ENCODE data around the gene SLC15A5. TPM values are rescaled to one million over a fixed set of nuclear protein-coding genes. Genes with fewer than 3 reads are reported as not detected.

The SLC15A5 gene
- polyA plus RNA-seq, 1 of the 3 experiments (the other 2 are of a cell fraction) = not detected

DNA sequence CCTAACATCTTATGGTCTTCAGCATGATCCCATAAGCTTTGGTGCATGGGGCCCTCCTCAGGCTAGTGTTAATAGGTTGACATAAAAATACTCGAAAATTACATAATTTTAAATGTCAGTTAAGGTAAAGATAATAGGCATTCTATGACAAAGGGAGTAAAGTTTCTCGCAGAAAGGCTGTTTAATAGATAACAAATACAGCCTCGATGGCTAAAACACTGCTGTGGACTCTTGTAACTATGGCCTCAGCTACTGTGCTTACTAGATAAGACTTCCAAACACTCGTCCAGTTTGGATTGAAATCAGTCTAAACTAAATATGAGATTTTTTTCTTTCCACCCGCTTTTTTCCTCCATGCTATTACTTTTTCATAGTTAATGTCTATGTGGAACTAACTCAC, 46.8 kb upstream of the SLC15A5 start:
- CTCF ChIA-PET = no interaction called here
- H3F3A ChIP-seq (replicated peaks; ENCODE audit: insufficient read depth) = no peaks in the 10 kb centered on the region

DNA sequence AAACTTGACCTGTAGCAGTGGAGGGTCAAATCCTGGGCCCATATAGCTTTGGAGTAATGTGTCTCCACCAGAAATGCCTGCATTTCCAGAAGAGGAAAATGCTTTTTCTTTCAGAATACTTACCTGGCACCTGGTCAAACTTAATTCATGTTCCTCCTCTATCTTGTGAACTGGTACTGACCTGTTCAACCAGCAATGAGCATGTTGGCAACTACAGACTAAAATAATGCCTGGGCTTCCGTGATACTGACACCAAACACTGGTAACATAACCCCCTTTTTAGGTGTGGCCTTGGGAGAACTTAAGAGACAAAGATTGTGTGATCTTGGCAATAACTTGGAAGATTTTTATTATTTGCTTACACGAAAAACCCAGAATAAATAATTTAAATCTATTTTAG, 46.2 kb upstream of the SLC15A5 start:
- ChIA-PET CTCF (no interaction called here), POLR2A (no interaction called here)
- Histone ChIP-seq H3K9ac (no peak overlapping the region), H3K79me2 (ENCODE audit: insufficient read depth) (no peaks in the 10 kb centered on the region), H3K27ac (ENCODE audit: low read depth in 2 of 2, low read length in 1 of 2) (no peak overlapping the region), H3K36me3 (replicated peaks in 1 of 2; ENCODE audit: control insufficient read depth in 1 of 2, insufficient read depth in 2 of 2, low read length in 1 of 2) (no peaks in the 10 kb centered on the region), H3K9me2 (no peaks in the 10 kb centered on the region), H2AFZ (ENCODE audit: low read depth) (no peak overlapping the region), H3F3A (replicated peaks; ENCODE audit: insufficient read depth) (no peaks in the 10 kb centered on the region), H3K4me2 (no peak overlapping the region), H3K4me1 (ENCODE audit: control insufficient read depth in 1 of 2, insufficient read depth in 2 of 2, low read depth in 1 of 2, low read length in 1 of 2) (no peaks in the 10 kb centered on the region), H3K27me3 (ENCODE audit: insufficient read depth) (no peaks in the 10 kb centered on the region), H4K20me1 (ENCODE audit: insufficient read depth) (no peaks in the 10 kb centered on the region), H3K9me3 (no peaks in the 10 kb centered on the region), H3K4me3 (ENCODE audit: low read depth in 2 of 2, low read length in 1 of 2) (no peak overlapping the region)
- no peak for DNase-seq
- WGBS (ENCODE audit: low lambda C conversion rate) = 7% methylated on average over 2 of the region's 2 CpGs
- TF ChIP-seq SMC3 (IDR thresholded peaks at IDR 0.05; ENCODE audit: low read depth, low read length) = no peak
- no peak for TF ChIP-seq RCOR1 (IDR thresholded peaks at IDR 0.05; ENCODE audit: low read length)
- TF ChIP-seq YY1 (IDR thresholded peaks at IDR 0.05; ENCODE audit: low read depth) = no peak
- no peak for TF ChIP-seq GATA2 (CRISPR knock-in tag; IDR thresholded peaks at IDR 0.05)
- TF ChIP-seq, protein P1, sequence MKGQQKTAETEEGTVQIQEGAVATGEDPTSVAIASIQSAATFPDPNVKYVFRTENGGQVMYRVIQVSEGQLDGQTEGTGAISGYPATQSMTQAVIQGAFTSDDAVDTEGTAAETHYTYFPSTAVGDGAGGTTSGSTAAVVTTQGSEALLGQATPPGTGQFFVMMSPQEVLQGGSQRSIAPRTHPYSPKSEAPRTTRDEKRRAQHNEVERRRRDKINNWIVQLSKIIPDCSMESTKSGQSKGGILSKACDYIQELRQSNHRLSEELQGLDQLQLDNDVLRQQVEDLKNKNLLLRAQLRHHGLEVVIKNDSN (IDR thresholded peaks at IDR 0.05; ENCODE audit: borderline replicate concordance, low read depth) = no peak
- TF ChIP-seq RAD21 (IDR thresholded peaks at IDR 0.05; ENCODE audit: low read length) = no peak
- no peak for TF ChIP-seq GABPA (IDR thresholded peaks at IDR 0.05; ENCODE audit: low read depth)
- TF ChIP-seq SIN3A (IDR thresholded peaks at IDR 0.05; ENCODE audit: borderline replicate concordance, low read depth, low read length) = no peak
- no peak for TF ChIP-seq FOXM1 (IDR thresholded peaks at IDR 0.05; ENCODE audit: low read depth)
- no peak for TF ChIP-seq CHD2 (IDR thresholded peaks at IDR 0.05; ENCODE audit: low read length, partially characterized antibody)
- TF ChIP-seq, protein P2, sequence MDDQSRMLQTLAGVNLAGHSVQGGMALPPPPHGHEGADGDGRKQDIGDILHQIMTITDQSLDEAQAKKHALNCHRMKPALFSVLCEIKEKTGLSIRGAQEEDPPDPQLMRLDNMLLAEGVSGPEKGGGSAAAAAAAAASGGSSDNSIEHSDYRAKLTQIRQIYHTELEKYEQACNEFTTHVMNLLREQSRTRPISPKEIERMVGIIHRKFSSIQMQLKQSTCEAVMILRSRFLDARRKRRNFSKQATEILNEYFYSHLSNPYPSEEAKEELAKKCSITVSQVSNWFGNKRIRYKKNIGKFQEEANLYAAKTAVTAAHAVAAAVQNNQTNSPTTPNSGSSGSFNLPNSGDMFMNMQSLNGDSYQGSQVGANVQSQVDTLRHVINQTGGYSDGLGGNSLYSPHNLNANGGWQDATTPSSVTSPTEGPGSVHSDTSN (IDR thresholded peaks at IDR 0.05) = no peak
- TF ChIP-seq POLR2AphosphoS5 (IDR thresholded peaks at IDR 0.05; ENCODE audit: low read depth, low read length) = no peak
- no peak for TF ChIP-seq EZH2phosphoT487 (IDR thresholded peaks at IDR 0.05; ENCODE audit: borderline replicate concordance, low read depth)
- no peak for TF ChIP-seq MAX (IDR thresholded peaks at IDR 0.05; ENCODE audit: low read depth)
- TF ChIP-seq, protein P3, sequence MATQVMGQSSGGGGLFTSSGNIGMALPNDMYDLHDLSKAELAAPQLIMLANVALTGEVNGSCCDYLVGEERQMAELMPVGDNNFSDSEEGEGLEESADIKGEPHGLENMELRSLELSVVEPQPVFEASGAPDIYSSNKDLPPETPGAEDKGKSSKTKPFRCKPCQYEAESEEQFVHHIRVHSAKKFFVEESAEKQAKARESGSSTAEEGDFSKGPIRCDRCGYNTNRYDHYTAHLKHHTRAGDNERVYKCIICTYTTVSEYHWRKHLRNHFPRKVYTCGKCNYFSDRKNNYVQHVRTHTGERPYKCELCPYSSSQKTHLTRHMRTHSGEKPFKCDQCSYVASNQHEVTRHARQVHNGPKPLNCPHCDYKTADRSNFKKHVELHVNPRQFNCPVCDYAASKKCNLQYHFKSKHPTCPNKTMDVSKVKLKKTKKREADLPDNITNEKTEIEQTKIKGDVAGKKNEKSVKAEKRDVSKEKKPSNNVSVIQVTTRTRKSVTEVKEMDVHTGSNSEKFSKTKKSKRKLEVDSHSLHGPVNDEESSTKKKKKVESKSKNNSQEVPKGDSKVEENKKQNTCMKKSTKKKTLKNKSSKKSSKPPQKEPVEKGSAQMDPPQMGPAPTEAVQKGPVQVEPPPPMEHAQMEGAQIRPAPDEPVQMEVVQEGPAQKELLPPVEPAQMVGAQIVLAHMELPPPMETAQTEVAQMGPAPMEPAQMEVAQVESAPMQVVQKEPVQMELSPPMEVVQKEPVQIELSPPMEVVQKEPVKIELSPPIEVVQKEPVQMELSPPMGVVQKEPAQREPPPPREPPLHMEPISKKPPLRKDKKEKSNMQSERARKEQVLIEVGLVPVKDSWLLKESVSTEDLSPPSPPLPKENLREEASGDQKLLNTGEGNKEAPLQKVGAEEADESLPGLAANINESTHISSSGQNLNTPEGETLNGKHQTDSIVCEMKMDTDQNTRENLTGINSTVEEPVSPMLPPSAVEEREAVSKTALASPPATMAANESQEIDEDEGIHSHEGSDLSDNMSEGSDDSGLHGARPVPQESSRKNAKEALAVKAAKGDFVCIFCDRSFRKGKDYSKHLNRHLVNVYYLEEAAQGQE (IDR thresholded peaks at IDR 0.05; ENCODE audit: low read depth, low read length) = no peak

More for the DNA sequence above, 46.8 kb upstream of the SLC15A5 start:
- WGBS (ENCODE audit: low lambda C conversion rate) = 11% methylated on average over 5 of the region's 5 CpGs
- no peaks in the 10 kb centered on the region for H3K9me2 ChIP-seq
- H3K4me3 ChIP-seq (ENCODE audit: low read depth in 2 of 2, low read length in 1 of 2) = no peak overlapping the region
- TF ChIP-seq, protein P4, sequence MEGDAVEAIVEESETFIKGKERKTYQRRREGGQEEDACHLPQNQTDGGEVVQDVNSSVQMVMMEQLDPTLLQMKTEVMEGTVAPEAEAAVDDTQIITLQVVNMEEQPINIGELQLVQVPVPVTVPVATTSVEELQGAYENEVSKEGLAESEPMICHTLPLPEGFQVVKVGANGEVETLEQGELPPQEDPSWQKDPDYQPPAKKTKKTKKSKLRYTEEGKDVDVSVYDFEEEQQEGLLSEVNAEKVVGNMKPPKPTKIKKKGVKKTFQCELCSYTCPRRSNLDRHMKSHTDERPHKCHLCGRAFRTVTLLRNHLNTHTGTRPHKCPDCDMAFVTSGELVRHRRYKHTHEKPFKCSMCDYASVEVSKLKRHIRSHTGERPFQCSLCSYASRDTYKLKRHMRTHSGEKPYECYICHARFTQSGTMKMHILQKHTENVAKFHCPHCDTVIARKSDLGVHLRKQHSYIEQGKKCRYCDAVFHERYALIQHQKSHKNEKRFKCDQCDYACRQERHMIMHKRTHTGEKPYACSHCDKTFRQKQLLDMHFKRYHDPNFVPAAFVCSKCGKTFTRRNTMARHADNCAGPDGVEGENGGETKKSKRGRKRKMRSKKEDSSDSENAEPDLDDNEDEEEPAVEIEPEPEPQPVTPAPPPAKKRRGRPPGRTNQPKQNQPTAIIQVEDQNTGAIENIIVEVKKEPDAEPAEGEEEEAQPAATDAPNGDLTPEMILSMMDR (IDR thresholded peaks at IDR 0.05) = no peak
- TF ChIP-seq GABPA (IDR thresholded peaks at IDR 0.05; ENCODE audit: low read depth) (no peak), RFX5 (IDR thresholded peaks at IDR 0.05; ENCODE audit: low read length) (no peak), NRF1 (IDR thresholded peaks at IDR 0.05; ENCODE audit: low read depth, low read length) (no peak), GATA2 (CRISPR knock-in tag; IDR thresholded peaks at IDR 0.05) (no peak)
- TF ChIP-seq, protein P2 (IDR thresholded peaks at IDR 0.05) = no peak
- no peak overlapping the region for H3K9ac ChIP-seq
- no peaks in the 10 kb centered on the region for H3K27me3 ChIP-seq (ENCODE audit: insufficient read depth)
- H3K27ac ChIP-seq (ENCODE audit: low read depth in 2 of 2, low read length in 1 of 2) = no peak overlapping the region
- H3K4me1 ChIP-seq (ENCODE audit: control insufficient read depth in 1 of 2, insufficient read depth in 2 of 2, low read depth in 1 of 2, low read length in 1 of 2) = no peaks in the 10 kb centered on the region
- no peaks in the 10 kb centered on the region for H4K20me1 ChIP-seq (ENCODE audit: insufficient read depth)
- H3K4me2 ChIP-seq = no peak overlapping the region
- no peak overlapping the region for H2AFZ ChIP-seq (ENCODE audit: low read depth)
- no peaks in the 10 kb centered on the region for H3K9me3 ChIP-seq
- no peaks in the 10 kb centered on the region for H3K79me2 ChIP-seq (ENCODE audit: insufficient read depth)
- DNase-seq = no peak
- H3K36me3 ChIP-seq (replicated peaks in 1 of 2; ENCODE audit: control insufficient read depth in 1 of 2, insufficient read depth in 2 of 2, low read length in 1 of 2) = no peaks in the 10 kb centered on the region
- POLR2A ChIA-PET = no interaction called here
